H1 (cell line): ENCODE data around the gene IL26. TPM values are rescaled to one million over a fixed set of nuclear protein-coding genes. Genes with fewer than 3 reads are reported as not detected.

ENCODE experiments used
- CTCF ChIA-PET: fragments of 300-600 bp; sonication (Branson Sonifier 250); formaldehyde crosslinking; loops from one replicate; lab custom pipeline; 2021; ENCODE audit not compliant: partially characterized antibody; lab: Charles Lee
- POLR2A ChIA-PET: fragments of 300-600 bp; sonication (Branson Sonifier 250); formaldehyde crosslinking; loops from one replicate; lab custom pipeline; 2021; ENCODE audit warnings: inconsistent platforms; ENCODE audit not compliant: partially characterized antibody; lab: Charles Lee
- DNase-seq, 2 experiments: peaks; one replicate each; pipeline versions ENCODE4 v3.0.0 to v3.0.0-alpha.2; 2010 to 2022; ENCODE audit warnings: low spot score in 2 of 2, low read depth in 1 of 2, mixed read lengths in 1 of 2
- FAIRE-seq: peaks from 2 replicates; lab custom pipeline; 2011; peaks lifted over from hg19 to GRCh38; lab: Jason Lieb, UNC
- H2AFZ ChIP-seq: 2 replicates; pipeline ENCODE4 v1.8.1; 2012; ENCODE audit warnings: low read length, inconsistent platforms
- H2AK5ac ChIP-seq: 2 replicates; pipeline ENCODE4 v1.6.1; 2013; ENCODE audit warnings: low read depth, low read length
- H2BK120ac ChIP-seq: replicated peaks from 2 replicates; pipeline ENCODE3; 2013; ENCODE audit warnings: low read depth, low read length, inconsistent platforms
- H2BK12ac ChIP-seq: 2 replicates; pipeline ENCODE4 v1.6.1; 2013; ENCODE audit warnings: low read depth, low read length
- H2BK15ac ChIP-seq: 2 replicates; pipeline ENCODE4 v1.6.1; 2013; ENCODE audit warnings: low read length
- H2BK20ac ChIP-seq: 2 replicates; pipeline ENCODE4 v1.6.1; 2013; ENCODE audit warnings: low read length
- H2BK5ac ChIP-seq: 2 replicates; pipeline ENCODE4 v1.6.1; 2013; ENCODE audit warnings: low read depth, low read length
- H3K14ac ChIP-seq: 2 replicates; pipeline ENCODE4 v1.6.1; 2013; ENCODE audit warnings: inconsistent platforms; ENCODE audit not compliant: insufficient read length
- H3K18ac ChIP-seq: 2 replicates; pipeline ENCODE4 v1.6.1; 2013; ENCODE audit warnings: low read length; ENCODE audit errors: extremely low read depth
- H3K23ac ChIP-seq: 2 replicates; pipeline ENCODE4 v1.6.1; 2013; ENCODE audit warnings: inconsistent platforms; ENCODE audit not compliant: insufficient read length
- H3K23me2 ChIP-seq: 2 replicates; pipeline ENCODE4 v1.6.1; 2013; ENCODE audit warnings: low read depth, low read length
- H3K27ac ChIP-seq: 2 replicates; pipeline ENCODE4 v1.6.1; 2011; ENCODE audit warnings: low read depth, low read length, inconsistent platforms
- H3K27me3 ChIP-seq, 4 experiments: replicated peaks in 1 of 4; 1 replicate in 1 of 4; 2 replicates in 3 of 4; pipeline versions ENCODE4 v1.6.1 to v1.8.1; 2011 to 2013; ENCODE audit warnings: low read length in 3 of 4, mild to moderate bottlenecking in 3 of 4, inconsistent platforms in 2 of 4, mixed read lengths in 2 of 4, moderate library complexity in 1 of 4; ENCODE audit not compliant: control insufficient read depth in 3 of 4, insufficient read depth in 3 of 4; ENCODE audit errors: extremely low read depth in 1 of 4
- H3K36me3 ChIP-seq, 4 experiments: 2 replicates each; pipeline versions ENCODE4 v1.6.1 to v1.8.1; 2011 to 2013; ENCODE audit warnings: mild to moderate bottlenecking in 4 of 4, low read length in 3 of 4, moderate library complexity in 2 of 4, control low read depth in 1 of 4, inconsistent platforms in 1 of 4; ENCODE audit not compliant: insufficient read depth in 4 of 4, control insufficient read depth in 2 of 4
- H3K4ac ChIP-seq: replicated peaks from 2 replicates; pipeline ENCODE3; 2013; ENCODE audit warnings: low read length, low read depth, mixed read lengths, inconsistent platforms; ENCODE audit not compliant: insufficient read length
- H3K4me1 ChIP-seq, 4 experiments: replicated peaks in 1 of 4; 1 replicate in 1 of 4; 2 replicates in 3 of 4; pipeline versions ENCODE4 v1.6.1 to v1.8.1; 2011 to 2013; ENCODE audit warnings: low read length in 3 of 4, inconsistent platforms in 2 of 4, mixed read lengths in 1 of 4; ENCODE audit not compliant: insufficient read depth in 4 of 4, control insufficient read depth in 3 of 4
- H3K4me2 ChIP-seq, 2 experiments: 2 replicates each; pipeline versions ENCODE4 v1.6.1 to v1.8.1; 2011 to 2013; ENCODE audit warnings: low read depth in 2 of 2, low read length in 2 of 2, control low read depth in 1 of 2, inconsistent platforms in 1 of 2, mild to moderate bottlenecking in 1 of 2; ENCODE audit not compliant: insufficient read depth in 1 of 2
- H3K4me3 ChIP-seq, 4 experiments: fragments of 200-600, 300-600 bp in 1 of 4; sonication (generic), shearing (Covaris generic), sonication (Bioruptor Twin) in 1 of 4; 2 replicates each; pipeline versions ENCODE4 v1.5.1 to v1.8.1; 2011 to 2016; ENCODE audit warnings: low read length in 4 of 4, low read depth in 3 of 4, control low read depth in 2 of 4, inconsistent platforms in 2 of 4, mild to moderate bottlenecking in 2 of 4, mixed read lengths in 1 of 4, moderate library complexity in 1 of 4; ENCODE audit not compliant: insufficient read depth in 2 of 4; ENCODE audit errors: extremely low read depth in 1 of 4
- H3K56ac ChIP-seq: replicated peaks from 2 replicates; pipeline ENCODE3; 2013; ENCODE audit warnings: low read depth, mild to moderate bottlenecking, mixed read lengths, low read length, inconsistent platforms; ENCODE audit not compliant: insufficient read length
- H3K79me1 ChIP-seq: 2 replicates; pipeline ENCODE4 v1.6.1; 2013; ENCODE audit warnings: low read depth, low read length, control low read depth
- H3K79me2 ChIP-seq, 2 experiments: 2 replicates each; pipeline versions ENCODE4 v1.6.1 to v1.8.1; 2012 to 2013; ENCODE audit warnings: low read length in 2 of 2, mild to moderate bottlenecking in 2 of 2, inconsistent platforms in 1 of 2; ENCODE audit not compliant: insufficient read depth in 2 of 2, control insufficient read depth in 1 of 2
- H3K9ac ChIP-seq, 4 experiments: replicated peaks in 1 of 4; 1 replicate in 1 of 4; 2 replicates in 3 of 4; pipeline versions ENCODE4 v1.6.1 to v1.8.1; 2011 to 2013; ENCODE audit warnings: low read depth in 3 of 4, low read length in 3 of 4, control low read depth in 2 of 4, mild to moderate bottlenecking in 2 of 4, moderate library complexity in 2 of 4, inconsistent platforms in 1 of 4; ENCODE audit errors: extremely low read depth in 1 of 4
- H3K9me3 ChIP-seq, 2 experiments: 2 replicates each; pipeline versions ENCODE4 v1.6.1 to v1.8.1; 2012 to 2013; ENCODE audit warnings: mild to moderate bottlenecking in 2 of 2, moderate library complexity in 2 of 2, control low read depth in 1 of 2, inconsistent platforms in 1 of 2, low read depth in 1 of 2, low read length in 1 of 2, mixed read lengths in 1 of 2; ENCODE audit not compliant: insufficient read depth in 2 of 2
- H4K20me1 ChIP-seq, 2 experiments: replicated peaks in 1 of 2; 2 replicates each; pipeline versions ENCODE3 to v1.8.1; 2011 to 2013; ENCODE audit warnings: inconsistent platforms in 2 of 2, low read length in 2 of 2, mild to moderate bottlenecking in 1 of 2; ENCODE audit not compliant: insufficient read depth in 2 of 2, control insufficient read depth in 1 of 2
- H4K5ac ChIP-seq: 2 replicates; pipeline ENCODE4 v1.6.1; 2013; ENCODE audit warnings: low read length, low read depth, mixed read lengths, inconsistent platforms; ENCODE audit not compliant: insufficient read length
- H4K8ac ChIP-seq: 2 replicates; pipeline ENCODE4 v1.8.0; 2013; ENCODE audit warnings: mild to moderate bottlenecking, moderate library complexity, low read length, inconsistent platforms; ENCODE audit not compliant: insufficient read depth; ENCODE audit errors: extremely low read depth
- H4K91ac ChIP-seq: replicated peaks from 2 replicates; pipeline ENCODE3; 2013; ENCODE audit warnings: low read length, mixed read lengths, inconsistent platforms; ENCODE audit not compliant: insufficient read length
- ASH2L ChIP-seq: fragments of 200-600, 300-600 bp; sonication (generic); IDR thresholded peaks from one replicate; pipeline ENCODE4 v1.7.1; 2017; ENCODE audit warnings: low read length
- RNF2 ChIP-seq: fragments of 200-900, 300-1000 bp; sonication (generic); IDR thresholded peaks from 2 replicates; pipeline ENCODE4 v1.7.1; 2016; ENCODE audit warnings: borderline replicate concordance, low read depth, mild to moderate bottlenecking, antibody characterized with exemption, low read length; ENCODE audit not compliant: poor library complexity, severe bottlenecking; ENCODE audit errors: missing control alignments
- TAF7 ChIP-seq: optimal IDR thresholded peaks from 2 replicates; pipeline ENCODE3; 2011; ENCODE audit warnings: low read depth, mild to moderate bottlenecking, inconsistent platforms, low read length, moderate library complexity, borderline replicate concordance
- TBP ChIP-seq: IDR thresholded peaks from 2 replicates; pipeline ENCODE4 v1.6.1; 2011; ENCODE audit warnings: low read depth, low read length, improper control_type of control experiment
- YY1 ChIP-seq: IDR thresholded peaks from 2 replicates; pipeline ENCODE4 v1.6.1; 2011; ENCODE audit warnings: low read depth, mild to moderate bottlenecking, low read length
- WGBS, 2 experiments: shearing (Covaris generic) in 1 of 2; methylation state at CpG; one replicate each; pipeline versions ENCODE4 v1.1.6 to v1.1.7; 2013 to 2015; ENCODE audit warnings: low lambda C conversion rate in 2 of 2, mixed read lengths in 2 of 2, inconsistent platforms in 1 of 2, low coverage in 1 of 2, missing lambda C conversion rate in 1 of 2; ENCODE audit not compliant: insufficient replicate concordance in 2 of 2, insufficient coverage in 1 of 2, insufficient read length in 1 of 2; ENCODE audit errors: extremely low coverage in 1 of 2, missing lambda C conversion rate in 1 of 2; 5-methylcytosine and 5-hydroxymethylcytosine counted together
- polyA plus RNA-seq, 7 experiments: library from polyadenylated mRNA; depleted of rRNA in 3 of 7; stranded (reverse) in 5 of 7; unstranded in 2 of 7; fragments of >200 nt in 5 of 7; fragments of 200-250 nt in 2 of 7; gene quantifications; 1 replicate in 5 of 7; 2 replicates in 1 of 7; 4 replicates in 1 of 7; pipeline versions ENCODE4 v1.2.1 to v1.2.3, GENCODE V29; 2011 to 2013; ENCODE audit warnings: missing spikeins in 2 of 7, mixed read lengths in 2 of 7
- total RNA-seq: library from RNA; stranded (reverse); fragmentation: NEBNext Ultra II Directional; extraction: Animal tissue kit (Norgen Biotek cat#: 25700); gene quantifications from 2 replicates; pipeline ENCODE4 v1.2.1, GENCODE V29; 2021

IL26 gene
- total and polyA plus RNA-seq, 2 of the 8 experiments (the other 6 are each of a cell fraction or from before 2014, with no cell fraction given), result not detected

DNA sequence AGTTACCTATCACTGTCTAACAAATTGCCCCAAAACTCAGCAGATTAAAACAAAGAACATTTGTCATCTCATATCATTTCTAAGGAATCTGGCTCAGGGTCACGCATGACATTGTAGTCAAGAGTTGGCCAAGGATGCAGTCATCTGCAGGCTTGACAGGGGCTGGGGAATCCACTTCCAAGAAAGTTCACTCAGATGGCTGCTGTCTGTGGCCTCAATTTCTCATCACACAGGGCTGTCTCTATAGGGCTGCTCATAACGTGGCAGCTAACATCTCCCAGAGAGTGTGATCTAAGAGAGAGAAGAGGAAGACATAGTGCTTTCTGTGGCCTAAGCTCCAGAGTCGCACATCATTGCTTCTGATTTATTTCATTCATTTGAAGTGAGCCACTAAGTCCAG, 44.7 kb upstream of the IL26 start:
- Histone ChIP-seq H3K23ac (no peak overlapping the region), H3K4ac (no peak overlapping the region), H3K9me3 (no peaks in the 10 kb centered on the region), H3K4me1 (no peaks in the 10 kb centered on the region), H4K20me1 (no peaks in the 10 kb centered on the region), H3K23me2 (no peaks in the 10 kb centered on the region), H2BK15ac (no peak overlapping the region), H2BK12ac (no peak overlapping the region), H2BK20ac (no peak overlapping the region), H3K79me2 (no peaks in the 10 kb centered on the region), H3K56ac (no peak overlapping the region), H4K8ac (no peak overlapping the region), H4K5ac (no peak overlapping the region), H3K27ac (no peak overlapping the region), H2AFZ (no peak overlapping the region), H3K4me2 (no peak overlapping the region), H3K18ac (no peak overlapping the region), H3K4me3 (no peak overlapping the region), H3K79me1 (no peaks in the 10 kb centered on the region), H2BK120ac (no peak overlapping the region), H4K91ac (no peak overlapping the region), H2AK5ac (no peak overlapping the region), H3K36me3 (no peaks in the 10 kb centered on the region), H3K27me3 (no peaks in the 10 kb centered on the region), H3K14ac (no peak overlapping the region), H3K9ac (no peak overlapping the region), H2BK5ac (no peak overlapping the region)
- 86% methylated on average over 3 of the region's 3 CpGs; no CpG with 5 or more reads in 1 of the 2 experiments for WGBS, 2 experiments
- ChIA-PET CTCF (no interaction called here), POLR2A (no interaction called here)
- no peak for DNase-seq
- no peak for FAIRE-seq
- TF ChIP-seq RNF2 (no peak), TBP (no peak), YY1 (no peak), TAF7 (no peak), ASH2L (no peak)
